ENCODE measurements around the gene PASD1.

DNA sequence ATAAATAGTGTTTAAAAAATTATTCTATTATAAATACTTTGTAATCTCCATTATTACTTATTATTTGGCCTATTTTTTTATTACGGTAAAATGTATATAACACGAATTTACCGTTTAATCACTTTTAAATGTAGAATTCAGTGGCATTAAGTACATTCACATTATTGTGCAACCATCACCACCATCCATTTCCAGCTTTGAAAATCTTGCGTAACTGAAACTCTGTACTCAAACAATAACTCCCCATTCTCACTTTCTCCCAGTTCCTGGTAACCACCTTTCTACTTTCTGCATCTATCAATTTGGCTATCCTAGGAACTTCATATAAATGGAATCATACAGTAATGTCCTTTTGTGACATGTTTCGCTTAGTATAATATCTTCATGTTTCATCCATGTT is 45.7 kb downstream of the PASD1 start:
- no peak for TF ChIP-seq POLR2A (IDR thresholded peaks at IDR 0.05; ENCODE audit: low read length)
- no peak for TF ChIP-seq GATA1 (IDR thresholded peaks at IDR 0.05; ENCODE audit: low read depth, low read length)
